Activated CD8-positive, alpha-beta T cell treated with anti-CD3 and anti-CD28 coated beads for 36 hours (primary cell): ENCODE measurements around the gene SNAI1. TPM values are rescaled to one million over a fixed set of nuclear protein-coding genes. Genes with fewer than 3 reads are reported as not detected.

Source experiments
- ATAC-seq: fragments of 200-7000 bp; cut with Tn5 transposase; one replicate; pipeline ENCODE4 v1.10.0; 2021; ENCODE audit warnings: mild to moderate bottlenecking, moderate library complexity
- CTCF ChIA-PET: fragments of 350-600 bp; sonication (Branson Sonifier 250); formaldehyde crosslinking; loops from one replicate; lab custom pipeline; 2021; ENCODE audit warnings: antibody characterized with exemption; lab: Charles Lee
- POLR2A ChIA-PET: fragments of 350-600 bp; sonication (Branson Sonifier 250); formaldehyde crosslinking; loops from one replicate; lab custom pipeline; 2021; ENCODE audit warnings: antibody characterized with exemption; lab: Charles Lee
- DNase-seq: peaks from one replicate; pipeline ENCODE4 v3.0.0-alpha.2; 2020
- H3K27ac Mint-ChIP-seq: one replicate; pipeline ENCODE4 v1.8.0; 2021; ENCODE audit warnings: mild to moderate bottlenecking, mixed read lengths
- H3K27me3 Mint-ChIP-seq: one replicate; pipeline ENCODE4 v1.8.0; 2021; ENCODE audit warnings: mixed read lengths
- H3K36me3 Mint-ChIP-seq: one replicate; pipeline ENCODE4 v1.8.0; 2021; ENCODE audit warnings: low read depth, mixed read lengths
- H3K4me1 Mint-ChIP-seq: one replicate; pipeline ENCODE4 v1.8.0; 2021; ENCODE audit warnings: low read depth, mixed read lengths
- H3K4me3 Mint-ChIP-seq: one replicate; pipeline ENCODE4 v1.8.0; 2021; ENCODE audit warnings: mild to moderate bottlenecking, moderate library complexity, mixed read lengths
- H3K9me3 Mint-ChIP-seq: one replicate; pipeline ENCODE4 v1.8.0; 2021; ENCODE audit warnings: mixed read lengths
- intact Hi-C: fragments of 100-400 bp; cut with micrococcal nuclease; formaldehyde crosslinking; loops from one replicate; pipeline ENCODE4 v1.10.0; 2022
- total RNA-seq, 2 experiments: library from RNA; stranded (reverse); gene quantifications; one replicate each; pipeline ENCODE4 v1.2.3, GENCODE V29; 2021
- TF ChIP-seq, protein P1 (sequence below): fragments of 200-600 bp; IDR thresholded peaks from one replicate; pipeline ENCODE4 v1.8.0; 2022; ENCODE audit warnings: antibody characterized with exemption, mild to moderate bottlenecking

Gene SNAI1
- total RNA-seq, 2 experiments from 2014 or later: 0.90 to 1.4 TPM

DNA sequence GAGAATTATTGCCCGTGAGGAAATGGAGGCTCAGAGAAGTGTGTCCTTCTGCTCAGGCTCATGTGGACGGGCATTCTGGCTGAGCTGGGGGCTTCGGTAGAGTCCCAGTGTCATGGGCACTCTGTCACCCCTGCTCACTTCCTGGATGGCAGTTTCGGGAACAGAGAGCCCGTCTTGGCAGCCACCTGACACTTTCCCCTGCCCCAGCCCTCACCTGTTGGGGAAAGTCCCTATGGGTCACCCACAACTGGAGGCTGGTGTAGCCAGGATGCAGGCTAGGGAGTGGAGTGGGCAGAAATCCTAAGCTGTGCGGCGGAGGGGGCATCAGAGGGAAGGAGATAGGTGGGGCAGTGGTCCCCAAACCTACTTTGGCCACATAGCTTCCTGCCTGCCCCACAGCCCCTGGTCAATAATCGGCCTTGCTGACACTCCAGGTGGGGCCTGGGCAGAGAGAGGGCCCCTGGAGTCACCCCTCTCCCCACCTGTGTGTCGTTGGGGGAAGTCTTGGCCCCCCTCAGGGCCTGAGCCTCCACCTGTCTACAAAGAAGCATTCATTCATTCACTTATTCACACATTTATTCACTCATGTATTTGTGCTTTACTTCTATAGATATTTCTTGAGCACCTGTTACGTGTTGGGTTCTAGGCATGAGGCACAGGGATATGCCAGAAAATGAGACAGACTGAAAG, 40.5 kb downstream of the SNAI1 start:
- no peaks in the 10 kb centered on the region for H3K27me3 Mint-ChIP-seq
- no peaks in the 10 kb centered on the region for H3K4me1 Mint-ChIP-seq
- DNase-seq (no peak), ATAC-seq (peak; percentile 30)
- intact Hi-C loops: no loop called here
- ChIA-PET CTCF (no interaction called here), POLR2A (no interaction called here)
- TF ChIP-seq, protein P1, sequence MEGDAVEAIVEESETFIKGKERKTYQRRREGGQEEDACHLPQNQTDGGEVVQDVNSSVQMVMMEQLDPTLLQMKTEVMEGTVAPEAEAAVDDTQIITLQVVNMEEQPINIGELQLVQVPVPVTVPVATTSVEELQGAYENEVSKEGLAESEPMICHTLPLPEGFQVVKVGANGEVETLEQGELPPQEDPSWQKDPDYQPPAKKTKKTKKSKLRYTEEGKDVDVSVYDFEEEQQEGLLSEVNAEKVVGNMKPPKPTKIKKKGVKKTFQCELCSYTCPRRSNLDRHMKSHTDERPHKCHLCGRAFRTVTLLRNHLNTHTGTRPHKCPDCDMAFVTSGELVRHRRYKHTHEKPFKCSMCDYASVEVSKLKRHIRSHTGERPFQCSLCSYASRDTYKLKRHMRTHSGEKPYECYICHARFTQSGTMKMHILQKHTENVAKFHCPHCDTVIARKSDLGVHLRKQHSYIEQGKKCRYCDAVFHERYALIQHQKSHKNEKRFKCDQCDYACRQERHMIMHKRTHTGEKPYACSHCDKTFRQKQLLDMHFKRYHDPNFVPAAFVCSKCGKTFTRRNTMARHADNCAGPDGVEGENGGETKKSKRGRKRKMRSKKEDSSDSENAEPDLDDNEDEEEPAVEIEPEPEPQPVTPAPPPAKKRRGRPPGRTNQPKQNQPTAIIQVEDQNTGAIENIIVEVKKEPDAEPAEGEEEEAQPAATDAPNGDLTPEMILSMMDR: no peak
- no peaks in the 10 kb centered on the region for H3K36me3 Mint-ChIP-seq
- H3K4me3 Mint-ChIP-seq: no peak overlapping the region
- no peak overlapping the region for H3K27ac Mint-ChIP-seq
- no peaks in the 10 kb centered on the region for H3K9me3 Mint-ChIP-seq

DNA sequence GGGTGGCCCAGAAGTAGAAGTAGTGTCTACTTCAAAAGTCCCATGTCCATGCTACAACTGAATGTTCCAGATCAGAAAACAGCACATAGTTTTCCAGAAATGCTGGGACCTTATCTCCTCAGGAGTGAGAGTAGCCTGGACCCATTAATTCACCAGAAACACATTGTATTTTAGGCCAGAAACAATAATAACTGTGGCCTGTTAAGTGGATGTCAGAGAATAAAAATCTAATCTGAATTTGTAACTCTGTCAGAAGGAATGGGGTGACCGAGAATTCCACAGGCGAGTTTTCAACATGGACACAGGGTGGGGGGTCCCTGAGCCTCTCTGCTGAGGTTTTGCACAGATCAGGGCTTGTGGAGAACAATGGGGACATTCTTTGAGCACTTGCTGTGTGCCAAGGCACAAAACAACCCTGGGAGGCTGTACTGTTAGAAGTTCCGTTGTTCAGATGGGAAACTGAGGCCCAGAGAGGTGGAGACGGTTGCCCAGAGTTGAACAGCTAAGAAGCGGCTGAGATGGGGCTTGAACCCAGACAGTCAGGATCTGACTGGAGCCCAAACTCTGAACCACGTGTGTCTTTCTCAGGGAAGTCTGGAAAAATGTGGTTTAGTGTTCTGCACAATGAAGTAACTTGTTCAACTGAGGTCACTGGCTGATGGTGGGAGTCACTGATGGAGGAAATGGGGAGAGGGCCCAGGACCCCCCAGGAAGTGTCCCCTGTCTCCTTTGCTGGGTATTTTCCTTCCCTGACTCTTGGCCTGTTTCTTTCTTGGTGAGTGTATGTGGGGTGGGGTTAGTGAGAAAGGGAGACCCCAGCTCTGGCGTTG, 44.2 kb downstream of the SNAI1 start:
- no peaks in the 10 kb centered on the region for H3K9me3 Mint-ChIP-seq
- DNase-seq (no peak), ATAC-seq (no peak)
- intact Hi-C loops: no loop called here
- no peaks in the 10 kb centered on the region for H3K27me3 Mint-ChIP-seq
- TF ChIP-seq, protein P1: no peak
- POLR2A ChIA-PET: no interaction called here
- H3K27ac Mint-ChIP-seq: no peak overlapping the region
- no peak overlapping the region for H3K4me3 Mint-ChIP-seq
- H3K36me3 Mint-ChIP-seq: no peaks in the 10 kb centered on the region
- CTCF ChIA-PET: interaction anchor here (1.5 kb wide), 1 partner anchor 44 kb away, joined by 5 read pairs; no protein-coding TSS in a partner anchor
- H3K4me1 Mint-ChIP-seq: no peaks in the 10 kb centered on the region

DNA sequence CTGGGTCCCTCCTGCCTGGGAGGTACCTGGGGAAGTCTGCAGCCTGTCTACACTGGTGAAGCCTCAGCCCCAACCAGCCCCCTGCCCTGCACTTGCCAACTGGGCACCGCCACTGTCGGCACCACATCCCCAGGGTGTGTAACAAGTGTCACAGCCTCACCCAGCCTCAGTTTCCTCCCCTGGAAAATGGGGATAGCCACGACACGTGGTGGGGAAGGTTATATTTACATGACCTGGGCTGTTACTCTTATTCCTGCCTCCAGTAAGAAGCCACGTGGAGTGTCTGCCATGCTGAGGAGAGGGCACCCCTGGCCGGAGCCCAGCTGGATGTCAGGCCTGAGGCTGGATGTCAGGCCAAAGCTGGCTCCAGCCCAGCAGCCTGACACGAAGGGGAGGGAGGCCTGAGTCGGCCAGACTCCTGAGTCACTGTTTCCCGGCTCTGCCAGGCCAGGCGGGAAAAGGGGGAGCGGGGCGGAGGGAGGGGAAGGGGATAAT, 44.9 kb downstream of the SNAI1 start:
- no peaks in the 10 kb centered on the region for H3K9me3 Mint-ChIP-seq
- POLR2A ChIA-PET: interaction anchor here (1.1 kb wide), 1 partner anchor 26 kb away, joined by 4 read pairs; no protein-coding TSS in a partner anchor

DNA sequence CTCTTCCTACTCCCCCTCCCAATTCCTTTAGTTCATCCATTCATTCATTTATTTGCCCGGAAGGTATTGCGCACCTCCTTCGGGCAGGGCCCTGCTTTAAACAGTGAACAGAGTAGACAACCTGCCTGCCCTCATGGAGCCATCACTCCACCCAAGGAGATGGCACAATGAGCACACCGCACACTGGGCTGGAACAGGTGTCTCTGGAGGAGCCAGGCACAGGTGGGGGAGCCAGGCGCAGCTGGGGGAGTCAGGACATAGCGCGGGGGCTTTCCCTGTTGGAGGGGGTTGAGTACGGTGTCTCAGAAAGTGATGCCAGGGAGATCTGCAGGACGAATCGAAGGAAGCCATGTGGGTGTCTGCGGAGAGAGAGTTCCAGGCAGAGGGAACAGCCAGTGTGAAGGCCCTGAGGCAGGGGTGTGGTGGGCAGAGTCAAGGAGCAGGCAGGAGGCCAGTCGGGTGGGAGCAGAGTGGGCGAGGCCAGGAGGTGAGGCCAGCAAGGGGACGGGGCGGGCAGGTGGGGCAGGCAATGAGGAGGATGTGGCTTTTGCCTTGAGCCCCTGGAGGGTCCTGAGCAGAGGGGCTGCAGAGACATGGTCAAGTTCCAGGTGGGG, 46.4 kb downstream of the SNAI1 start:
- TF ChIP-seq, protein P1: no peak
- ChIA-PET POLR2A (no interaction called here), CTCF (interaction anchor here (1.1 to 1.5 kb wide), 2 partner anchors 8 to 42 kb away, joined by 4 read pairs; no protein-coding TSS in a partner anchor)
- Mint-ChIP-seq H3K36me3 (no peaks in the 10 kb centered on the region), H3K9me3 (no peaks in the 10 kb centered on the region), H3K27ac (no peak overlapping the region), H3K27me3 (no peaks in the 10 kb centered on the region), H3K4me3 (no peak overlapping the region), H3K4me1 (no peaks in the 10 kb centered on the region)
- ATAC-seq (no peak), DNase-seq (no peak)
- intact Hi-C loops: no loop called here

More for the DNA sequence above, 44.9 kb downstream of the SNAI1 start:
- intact Hi-C loops: no loop called here
- CTCF ChIA-PET: interaction anchor here (1.0 to 1.5 kb wide), 3 partner anchors 10 to 416 kb away, joined by 3 to 5 read pairs (median 4); no protein-coding TSS in a partner anchor
- no peaks in the 10 kb centered on the region for H3K4me1 Mint-ChIP-seq
- DNase-seq (no peak), ATAC-seq (no peak)
- no peak overlapping the region for H3K27ac Mint-ChIP-seq
- H3K36me3 Mint-ChIP-seq: no peaks in the 10 kb centered on the region
- no peak overlapping the region for H3K4me3 Mint-ChIP-seq
- TF ChIP-seq, protein P1: no peak
- no peaks in the 10 kb centered on the region for H3K27me3 Mint-ChIP-seq
